ENCODE results near the gene JTB.

JTB gene

GRCh38 chr1:153933955-153934354 is 43.5 kb downstream of the JTB start:
- H3K27ac ChIP-seq (ENCODE audit: insufficient read depth, low read length, poor library complexity, severe bottlenecking): no peak overlapping the region
- no peak overlapping the region for H3K4me3 ChIP-seq (ENCODE audit: insufficient read depth, low read depth, low read length, poor library complexity, severe bottlenecking)
- no peaks in the 10 kb centered on the region for H3K9me3 ChIP-seq (ENCODE audit: control insufficient read depth, low read length)
- H3K4me1 ChIP-seq (ENCODE audit: control insufficient read depth, insufficient read depth, low read length, poor library complexity, severe bottlenecking): no peaks in the 10 kb centered on the region
- H3K27me3 ChIP-seq (replicated peaks; ENCODE audit: control insufficient read depth, insufficient read depth, low read length, poor library complexity, severe bottlenecking): no peaks in the 10 kb centered on the region
- DNase-seq: no peak
- peaks cover 86% of the 10 kb centered on the region for H3K36me3 ChIP-seq (ENCODE audit: control insufficient read depth, insufficient read depth, low read length)

DNA sequence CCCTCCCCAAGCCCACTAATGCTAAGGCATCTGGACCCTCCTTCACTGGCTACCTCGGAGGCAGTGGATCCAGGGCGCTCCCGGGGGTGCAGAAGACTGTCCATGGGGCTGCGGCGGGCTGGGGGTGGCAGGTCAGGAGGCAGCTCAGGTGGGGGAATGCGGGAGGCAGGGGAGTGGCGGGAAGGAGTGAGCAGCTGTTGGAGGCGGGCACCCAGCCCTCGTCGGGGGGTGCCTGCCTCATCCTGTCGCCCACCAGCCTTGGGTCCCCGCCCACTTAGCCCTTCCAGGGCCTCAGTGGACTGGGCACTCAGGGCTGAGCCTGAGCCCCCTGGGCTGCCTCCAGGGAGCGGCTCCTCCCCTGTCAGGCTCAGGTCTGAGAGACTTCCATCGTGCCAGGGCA is 44.0 kb downstream of the JTB start:
- Histone ChIP-seq H3K27me3 (replicated peaks; ENCODE audit: control insufficient read depth, insufficient read depth, low read length, poor library complexity, severe bottlenecking) (no peaks in the 10 kb centered on the region), H3K27ac (ENCODE audit: insufficient read depth, low read length, poor library complexity, severe bottlenecking) (no peak overlapping the region), H3K4me3 (ENCODE audit: insufficient read depth, low read depth, low read length, poor library complexity, severe bottlenecking) (no peak overlapping the region), H3K9me3 (ENCODE audit: control insufficient read depth, low read length) (no peaks in the 10 kb centered on the region), H3K36me3 (ENCODE audit: control insufficient read depth, insufficient read depth, low read length) (peaks cover 82% of the 10 kb centered on the region), H3K4me1 (ENCODE audit: control insufficient read depth, insufficient read depth, low read length, poor library complexity, severe bottlenecking) (no peaks in the 10 kb centered on the region)
- DNase-seq: no peak

DNA sequence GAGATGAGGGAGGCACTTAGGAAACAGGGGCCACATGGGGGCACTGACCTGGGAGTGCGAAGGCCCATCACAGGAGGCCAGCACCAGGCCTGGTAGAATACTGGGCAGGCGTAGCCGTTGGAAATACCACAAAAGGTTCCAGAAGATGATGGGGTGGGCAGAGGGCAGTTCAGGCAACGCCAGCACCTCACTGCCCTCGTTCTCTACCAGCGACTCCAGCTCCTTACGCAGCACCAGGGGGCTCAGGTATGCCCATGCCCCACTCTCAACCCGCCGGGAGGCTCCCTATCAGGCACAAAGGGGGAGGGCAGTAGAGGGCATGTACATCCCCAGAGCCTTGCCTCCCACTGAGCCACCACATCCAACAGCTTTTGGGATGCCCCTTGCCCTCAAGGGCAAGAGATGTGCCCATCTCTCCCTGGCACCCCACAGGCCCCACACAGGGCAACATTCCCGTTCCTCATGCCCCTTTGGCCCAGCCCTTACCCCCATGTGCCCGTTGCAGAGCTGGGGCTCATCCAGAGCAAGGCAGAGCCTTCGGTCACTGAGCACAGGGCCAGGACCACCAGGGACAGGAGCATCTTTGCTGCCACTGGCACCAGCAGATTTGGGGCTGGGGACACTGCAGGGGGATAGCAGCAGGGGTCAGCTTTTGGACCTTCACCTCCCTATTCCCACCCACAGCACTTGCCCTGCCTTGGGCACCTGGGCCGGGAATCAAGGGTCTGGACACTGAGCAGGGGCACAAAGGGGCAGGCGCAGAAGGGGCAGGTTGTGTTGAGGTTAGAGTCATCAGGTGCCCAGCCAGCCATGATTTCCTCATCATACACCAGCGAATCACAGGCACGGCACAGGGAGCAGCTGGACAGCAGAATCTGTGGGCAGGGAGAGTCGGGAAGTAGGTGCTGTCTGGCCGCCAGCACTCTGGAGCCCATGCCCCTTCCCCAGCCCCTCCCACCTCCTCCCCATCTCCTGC is 45.0 kb downstream of the JTB start:
- peaks cover 76% of the 10 kb centered on the region for H3K36me3 ChIP-seq (ENCODE audit: control insufficient read depth, insufficient read depth, low read length)
- H3K27me3 ChIP-seq (replicated peaks; ENCODE audit: control insufficient read depth, insufficient read depth, low read length, poor library complexity, severe bottlenecking): no peaks in the 10 kb centered on the region
- H3K9me3 ChIP-seq (ENCODE audit: control insufficient read depth, low read length): no peaks in the 10 kb centered on the region
- H3K4me1 ChIP-seq (ENCODE audit: control insufficient read depth, insufficient read depth, low read length, poor library complexity, severe bottlenecking): no peaks in the 10 kb centered on the region
- no peak overlapping the region for H3K27ac ChIP-seq (ENCODE audit: insufficient read depth, low read length, poor library complexity, severe bottlenecking)
- DNase-seq: no peak
- no peak overlapping the region for H3K4me3 ChIP-seq (ENCODE audit: insufficient read depth, low read depth, low read length, poor library complexity, severe bottlenecking)

DNA sequence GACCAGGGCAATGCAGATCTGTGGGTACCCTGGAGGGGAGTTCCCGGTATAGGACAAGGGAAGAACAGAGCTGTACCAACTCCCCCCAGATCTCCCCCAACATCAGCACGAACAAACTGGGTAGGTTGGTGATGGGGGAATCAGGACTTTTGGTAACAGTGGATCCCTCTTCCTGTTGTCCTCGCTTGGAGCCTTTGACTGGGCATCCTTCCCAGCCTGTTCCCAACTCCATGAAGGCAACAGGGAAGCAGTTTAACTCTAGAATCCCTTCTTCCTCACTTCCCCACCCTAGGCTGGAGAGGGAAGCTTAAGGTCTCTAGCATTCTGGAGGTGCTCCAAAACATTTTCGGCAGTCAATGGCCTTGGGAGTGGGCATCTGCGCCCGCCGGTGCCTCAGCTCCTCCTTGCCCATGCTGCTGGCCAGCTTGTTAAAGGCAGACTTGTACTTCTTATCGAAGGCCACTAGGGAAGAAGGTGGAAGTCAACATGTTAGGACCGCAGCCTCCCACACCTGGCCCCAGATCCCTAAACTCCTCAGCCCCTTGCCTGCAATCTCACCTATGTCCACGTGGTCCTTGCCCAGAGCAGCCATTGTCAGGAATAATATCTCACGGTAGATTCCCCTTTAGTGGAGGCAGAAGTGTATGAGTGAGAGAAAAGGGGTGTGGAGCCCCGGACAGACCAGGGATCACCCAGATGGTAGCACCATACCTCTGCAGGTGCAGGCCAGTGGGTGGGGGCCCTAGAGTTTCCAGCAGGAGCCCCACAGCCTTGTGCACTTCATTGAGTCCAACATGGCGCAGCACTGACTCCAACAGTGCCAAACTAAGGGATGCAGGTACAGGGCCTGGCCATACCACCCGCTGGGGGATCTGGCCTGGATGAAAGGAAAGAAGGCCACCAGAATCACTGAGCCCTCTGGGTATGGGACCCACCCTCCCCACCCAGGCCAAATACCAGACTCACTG is 47.2 kb downstream of the JTB start:
- Histone ChIP-seq H3K27ac (ENCODE audit: insufficient read depth, low read length, poor library complexity, severe bottlenecking) (no peak overlapping the region), H3K27me3 (replicated peaks; ENCODE audit: control insufficient read depth, insufficient read depth, low read length, poor library complexity, severe bottlenecking) (no peaks in the 10 kb centered on the region), H3K4me3 (ENCODE audit: insufficient read depth, low read depth, low read length, poor library complexity, severe bottlenecking) (no peak overlapping the region), H3K36me3 (ENCODE audit: control insufficient read depth, insufficient read depth, low read length) (peaks cover 55% of the 10 kb centered on the region), H3K4me1 (ENCODE audit: control insufficient read depth, insufficient read depth, low read length, poor library complexity, severe bottlenecking) (no peaks in the 10 kb centered on the region), H3K9me3 (ENCODE audit: control insufficient read depth, low read length) (no peaks in the 10 kb centered on the region)
- DNase-seq: no peak

DNA sequence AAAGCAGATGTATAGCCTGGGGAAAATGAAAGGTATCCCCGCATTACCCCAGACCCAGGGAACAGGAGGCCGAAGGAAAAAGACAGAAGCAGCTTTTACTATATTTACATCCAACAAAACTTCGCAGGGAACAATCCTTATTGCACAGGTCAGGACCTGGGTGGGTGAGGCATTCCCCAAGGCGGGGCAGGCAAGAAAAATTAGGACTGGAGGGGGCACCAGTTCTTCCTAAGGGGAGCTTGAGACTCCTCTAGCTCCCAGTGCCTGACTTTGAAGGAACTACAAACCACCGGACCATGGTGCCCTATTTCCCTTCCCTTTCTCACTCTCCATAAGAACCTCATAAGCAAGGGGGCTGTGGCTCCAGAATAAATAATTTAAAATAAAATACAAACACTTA is 48.0 kb downstream of the JTB start:
- H3K4me3 ChIP-seq (ENCODE audit: insufficient read depth, low read depth, low read length, poor library complexity, severe bottlenecking): no peak overlapping the region

DNA sequence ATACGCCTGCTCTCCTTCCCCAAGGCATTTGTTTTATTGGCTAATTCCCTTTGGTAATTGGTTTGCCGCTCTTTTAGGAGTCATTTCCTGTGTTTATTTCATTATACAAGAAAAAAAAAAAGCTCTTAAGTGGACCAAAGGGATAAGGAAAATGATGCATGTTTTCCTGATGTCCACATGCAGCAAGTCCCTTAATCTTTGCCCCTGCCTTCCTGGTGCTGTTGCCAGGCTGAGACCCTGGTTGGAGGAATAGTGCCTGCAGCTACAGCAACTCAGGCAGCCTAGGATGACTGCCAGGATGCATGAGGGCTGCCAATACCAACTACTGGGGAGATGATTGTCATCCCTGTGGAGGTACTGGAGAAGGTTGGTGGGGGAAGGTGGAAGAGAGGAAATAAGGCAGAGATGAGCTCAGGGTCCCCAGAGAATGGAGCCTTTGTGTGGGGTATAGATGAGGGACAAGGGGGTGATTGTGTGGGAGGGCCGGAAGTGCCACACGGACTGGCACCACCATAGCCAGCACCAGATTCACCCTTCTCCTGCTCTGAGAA is 48.6 kb downstream of the JTB start:
- DNase-seq: no peak

More for the DNA sequence above, 48.0 kb downstream of the JTB start:
- H3K9me3 ChIP-seq (ENCODE audit: control insufficient read depth, low read length): no peaks in the 10 kb centered on the region
- H3K27me3 ChIP-seq (replicated peaks; ENCODE audit: control insufficient read depth, insufficient read depth, low read length, poor library complexity, severe bottlenecking): no peaks in the 10 kb centered on the region
- no peak for DNase-seq
- no peak overlapping the region for H3K27ac ChIP-seq (ENCODE audit: insufficient read depth, low read length, poor library complexity, severe bottlenecking)
- peaks cover 47% of the 10 kb centered on the region for H3K36me3 ChIP-seq (ENCODE audit: control insufficient read depth, insufficient read depth, low read length)
- no peaks in the 10 kb centered on the region for H3K4me1 ChIP-seq (ENCODE audit: control insufficient read depth, insufficient read depth, low read length, poor library complexity, severe bottlenecking)

GRCh38 chr1:153928245-153928644 is 49.2 kb downstream of the JTB start:
- Histone ChIP-seq H3K36me3 (ENCODE audit: control insufficient read depth, insufficient read depth, low read length) (peaks cover 35% of the 10 kb centered on the region), H3K27me3 (replicated peaks; ENCODE audit: control insufficient read depth, insufficient read depth, low read length, poor library complexity, severe bottlenecking) (no peaks in the 10 kb centered on the region), H3K4me1 (ENCODE audit: control insufficient read depth, insufficient read depth, low read length, poor library complexity, severe bottlenecking) (peaks cover 7% of the 10 kb centered on the region), H3K9me3 (ENCODE audit: control insufficient read depth, low read length) (no peaks in the 10 kb centered on the region), H3K4me3 (ENCODE audit: insufficient read depth, low read depth, low read length, poor library complexity, severe bottlenecking) (no peak overlapping the region), H3K27ac (ENCODE audit: insufficient read depth, low read length, poor library complexity, severe bottlenecking) (no peak overlapping the region)
- DNase-seq: no peak

More for the DNA sequence above, 48.6 kb downstream of the JTB start:
- Histone ChIP-seq H3K27me3 (replicated peaks; ENCODE audit: control insufficient read depth, insufficient read depth, low read length, poor library complexity, severe bottlenecking) (no peaks in the 10 kb centered on the region), H3K9me3 (ENCODE audit: control insufficient read depth, low read length) (no peaks in the 10 kb centered on the region), H3K36me3 (ENCODE audit: control insufficient read depth, insufficient read depth, low read length) (peaks cover 42% of the 10 kb centered on the region), H3K4me1 (ENCODE audit: control insufficient read depth, insufficient read depth, low read length, poor library complexity, severe bottlenecking) (peaks cover 3% of the 10 kb centered on the region), H3K4me3 (ENCODE audit: insufficient read depth, low read depth, low read length, poor library complexity, severe bottlenecking) (no peak overlapping the region), H3K27ac (ENCODE audit: insufficient read depth, low read length, poor library complexity, severe bottlenecking) (no peak overlapping the region)

GRCh38 chr1:153926405-153926804 is 51.1 kb downstream of the JTB start:
- no peak for DNase-seq
- Histone ChIP-seq H3K36me3 (ENCODE audit: control insufficient read depth, insufficient read depth, low read length) (peaks cover 21% of the 10 kb centered on the region), H3K9me3 (ENCODE audit: control insufficient read depth, low read length) (no peaks in the 10 kb centered on the region), H3K4me1 (ENCODE audit: control insufficient read depth, insufficient read depth, low read length, poor library complexity, severe bottlenecking) (peaks cover 13% of the 10 kb centered on the region), H3K27me3 (replicated peaks; ENCODE audit: control insufficient read depth, insufficient read depth, low read length, poor library complexity, severe bottlenecking) (no peaks in the 10 kb centered on the region), H3K27ac (ENCODE audit: insufficient read depth, low read length, poor library complexity, severe bottlenecking) (no peak overlapping the region), H3K4me3 (ENCODE audit: insufficient read depth, low read depth, low read length, poor library complexity, severe bottlenecking) (no peak overlapping the region)
